WI38 (cell line): ENCODE results near the gene NDUFS1.
"Not testable (repeated sequence)": the region's sequence is repeated elsewhere in the genome, so short reads cannot be mapped to it uniquely, and the experiment has no call there.

ENCODE experiments used
- H3K4me3 ChIP-seq: 2 replicates; pipeline ENCODE4 v1.5.1; 2011; ENCODE audit warnings: low read depth, mild to moderate bottlenecking, control low read depth, low read length
- TF ChIP-seq, protein P1 (sequence below): IDR thresholded peaks from 2 replicates; pipeline ENCODE4 v1.5.1; 2012; ENCODE audit warnings: low read depth, mild to moderate bottlenecking, control low read depth, low read length

NDUFS1 gene

GRCh38 chr2:206159346-206160124, at the start of gene NDUFS1, which contains the start of gene EEF1B2:
TSS of gene NDUFS1 (minus strand) at chr2:206159444. CDS start at chr2:206153678, 5,766 bp downstream.
TSS of gene EEF1B2 (plus strand) at chr2:206159895. CDS start at chr2:206159980, 85 bp downstream.
- TF ChIP-seq, protein P1, sequence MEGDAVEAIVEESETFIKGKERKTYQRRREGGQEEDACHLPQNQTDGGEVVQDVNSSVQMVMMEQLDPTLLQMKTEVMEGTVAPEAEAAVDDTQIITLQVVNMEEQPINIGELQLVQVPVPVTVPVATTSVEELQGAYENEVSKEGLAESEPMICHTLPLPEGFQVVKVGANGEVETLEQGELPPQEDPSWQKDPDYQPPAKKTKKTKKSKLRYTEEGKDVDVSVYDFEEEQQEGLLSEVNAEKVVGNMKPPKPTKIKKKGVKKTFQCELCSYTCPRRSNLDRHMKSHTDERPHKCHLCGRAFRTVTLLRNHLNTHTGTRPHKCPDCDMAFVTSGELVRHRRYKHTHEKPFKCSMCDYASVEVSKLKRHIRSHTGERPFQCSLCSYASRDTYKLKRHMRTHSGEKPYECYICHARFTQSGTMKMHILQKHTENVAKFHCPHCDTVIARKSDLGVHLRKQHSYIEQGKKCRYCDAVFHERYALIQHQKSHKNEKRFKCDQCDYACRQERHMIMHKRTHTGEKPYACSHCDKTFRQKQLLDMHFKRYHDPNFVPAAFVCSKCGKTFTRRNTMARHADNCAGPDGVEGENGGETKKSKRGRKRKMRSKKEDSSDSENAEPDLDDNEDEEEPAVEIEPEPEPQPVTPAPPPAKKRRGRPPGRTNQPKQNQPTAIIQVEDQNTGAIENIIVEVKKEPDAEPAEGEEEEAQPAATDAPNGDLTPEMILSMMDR: no peak
- H3K4me3 ChIP-seq: peak within 1 kb of the TSS; percentile 99

GRCh38 chr2:206208900-206209299, 49.7 kb upstream of the NDUFS1 start:
- TF ChIP-seq, protein P1: no peak
- H3K4me3 ChIP-seq: no peak overlapping the region

DNA sequence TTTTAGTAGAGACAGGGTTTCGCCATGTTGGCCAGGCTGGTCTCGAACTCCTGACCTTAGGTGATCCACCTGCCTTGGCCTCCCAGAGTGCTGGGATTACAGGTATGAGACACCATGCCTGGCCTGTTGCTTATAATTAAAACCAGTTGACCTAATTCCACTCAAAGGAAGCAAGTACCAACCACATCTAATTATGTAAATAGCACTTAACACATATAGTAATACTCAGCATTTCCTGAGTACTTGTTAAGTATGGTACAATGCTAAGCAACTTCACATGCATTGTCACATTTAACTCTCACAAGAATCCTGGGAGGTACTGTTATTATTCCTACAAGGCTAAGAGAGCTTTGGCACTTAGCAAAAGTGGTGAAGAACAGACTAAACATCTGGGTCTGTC, 48.1 kb upstream of the NDUFS1 start:
- H3K4me3 ChIP-seq: not testable (repeated sequence)

- TF ChIP-seq, protein P1: no peak
- H3K4me3 ChIP-seq: no peak overlapping the region
These were observed 45.5 kb upstream of the NDUFS1 start for GRCh38 chr2:206204710-206205109.

GRCh38 chr2:206203331-206203730, 44.1 kb upstream of the NDUFS1 start:
- TF ChIP-seq, protein P1: no peak
- H3K4me3 ChIP-seq: no peak overlapping the region

DNA sequence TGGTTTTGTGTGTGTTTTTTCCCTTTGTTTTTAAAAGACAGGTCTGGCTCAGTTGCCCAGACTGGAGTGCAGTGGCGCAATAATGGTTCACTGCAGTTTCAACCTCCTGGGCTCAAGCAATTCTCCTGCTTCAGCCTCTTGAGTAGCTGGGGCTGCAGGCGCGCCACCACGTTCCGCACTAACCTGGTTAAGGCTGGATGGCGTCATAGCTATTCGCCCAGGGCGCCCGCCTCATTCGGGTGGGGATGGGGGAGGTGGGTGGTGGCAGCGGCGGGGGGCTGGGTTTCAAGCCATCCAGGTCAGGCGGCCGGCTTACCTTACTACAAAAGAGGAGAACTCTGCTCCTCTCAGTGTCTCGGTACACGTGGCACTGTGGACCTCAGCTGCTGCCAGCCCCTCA, 43.2 kb upstream of the NDUFS1 start:
- H3K4me3 ChIP-seq: no peak overlapping the region
- TF ChIP-seq, protein P1: no peak

DNA sequence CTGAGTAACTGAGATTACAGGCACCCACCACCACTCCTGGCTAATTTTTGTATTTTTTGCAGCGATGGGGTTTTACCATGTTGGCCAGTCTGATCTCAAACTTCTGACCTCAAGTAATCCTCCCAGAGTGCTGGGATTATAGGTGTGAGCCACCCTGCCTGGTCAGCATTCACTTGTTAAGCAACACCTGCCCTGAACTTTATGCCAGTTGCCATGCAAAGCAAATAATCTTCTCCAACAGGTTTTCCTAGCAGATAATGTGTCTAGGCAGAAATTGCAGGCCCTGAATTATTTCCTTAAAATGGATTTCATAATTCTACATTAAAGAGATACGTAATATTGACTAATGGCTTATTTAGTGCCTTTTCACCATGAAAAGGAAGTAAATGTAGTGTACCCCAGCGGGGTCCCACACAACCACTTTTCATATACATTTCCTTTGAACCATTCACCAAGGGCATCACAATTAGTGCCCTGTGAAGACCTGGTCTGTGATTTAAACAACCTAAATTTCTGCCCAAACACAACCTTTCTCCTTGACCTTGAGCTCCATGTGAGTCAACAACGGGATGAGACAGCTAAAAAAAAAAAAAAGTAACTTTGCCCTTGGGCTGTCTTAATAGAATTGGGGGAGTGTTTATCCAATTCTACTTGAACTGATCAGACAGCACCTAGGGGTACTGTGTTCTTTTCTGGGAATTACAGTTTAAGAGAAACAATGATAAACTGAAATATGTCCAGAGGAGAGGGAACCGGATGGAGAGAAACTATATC, 42.0 kb upstream of the NDUFS1 start:
- TF ChIP-seq, protein P1: no peak
- H3K4me3 ChIP-seq: no peak overlapping the region
